Esophagus muscularis mucosa (tissue), 4 donors: ENCODE data around the gene ARHGAP15. TPM values are rescaled to one million over a fixed set of nuclear protein-coding genes. Genes with fewer than 3 reads are reported as not detected.

Source experiments
- DNase-seq: peaks from one replicate; pipeline ENCODE4 v3.0.0-alpha.2; 2017; ENCODE audit errors: extremely low spot score
- H3K27ac ChIP-seq, 4 donors: fragments of 200-600 bp; sonication (generic); replicated peaks in 1 of 4; 1 replicate in 3 of 4; 2 replicates in 1 of 4; pipeline ENCODE4 v1.5.1; 2016 to 2019; ENCODE audit warnings: mild to moderate bottlenecking in 1 of 4
- H3K27me3 ChIP-seq, 4 donors: fragments of 200-600 bp; sonication (generic); one replicate each; pipeline versions ENCODE4 v1.5.1 to v1.6.0; 2016 to 2019
- H3K36me3 ChIP-seq, 4 donors: fragments of 200-600 bp; sonication (generic); one replicate each; pipeline ENCODE4 v1.5.1; 2016 to 2019
- H3K4me1 ChIP-seq, 4 donors: fragments of 200-600 bp; sonication (generic); one replicate each; pipeline ENCODE4 v1.5.1; 2016 to 2019
- H3K4me3 ChIP-seq, 4 donors: fragments of 200-600 bp; sonication (generic); 1 replicate in 2 of 4; 2 replicates in 2 of 4; pipeline ENCODE4 v1.5.1; 2016 to 2019; ENCODE audit warnings: mild to moderate bottlenecking in 4 of 4, moderate library complexity in 1 of 4
- H3K9me3 ChIP-seq, 4 donors: fragments of 200-600 bp; sonication (generic); 1 replicate in 3 of 4; 2 replicates in 1 of 4; pipeline ENCODE4 v1.5.1; 2016 to 2019
- CTCF ChIP-seq, 3 experiments: fragments of 200-600 bp in 2 of 3; fragments of 450-650 bp in 1 of 3; sonication (generic) in 2 of 3; IDR thresholded peaks; one replicate each; pipeline ENCODE4 v1.5.1; 2017 to 2019; ENCODE audit warnings: antibody characterized with exemption in 3 of 3, mild to moderate bottlenecking in 2 of 3, moderate library complexity in 1 of 3
- EP300 ChIP-seq: sonication (generic); formaldehyde crosslinking; IDR thresholded peaks from one replicate; pipeline ENCODE4 v1.6.1; 2017; ENCODE audit warnings: antibody characterized with exemption
- POLR2A ChIP-seq: fragments of 450-650 bp; IDR thresholded peaks from one replicate; pipeline ENCODE4 v1.6.1; 2017; ENCODE audit warnings: antibody characterized with exemption, moderate library complexity, mild to moderate bottlenecking, low read depth
- POLR2AphosphoS5 ChIP-seq, 2 donors: sonication (generic); formaldehyde crosslinking; IDR thresholded peaks; one replicate each; pipeline ENCODE4 v1.6.1; 2017; ENCODE audit warnings: antibody characterized with exemption in 2 of 2
- WGBS: methylation state at CpG from one replicate; pipeline ENCODE4 v1.1.5; 2018; 5-methylcytosine and 5-hydroxymethylcytosine counted together
- intact Hi-C: fragments of 100-400 bp; cut with DNase I; formaldehyde crosslinking; loops from one replicate; pipeline ENCODE4 v1.15.1; 2023
- total RNA-seq, 4 donors: library from RNA; depleted of rRNA; stranded (reverse); fragments of >200 nt; gene quantifications; one replicate each; pipeline versions ENCODE4 v1.1.0 to v1.2.1, GENCODE V29; 2016

The ARHGAP15 gene
- total RNA-seq, 4 donors from 2014 or later, result 5.4 to 13.3 (median 7.1) TPM

GRCh38 chr2:143697744-143698143 lies 568.5 kb downstream of the ARHGAP15 start:
- H3K4me3 ChIP-seq, result no peak overlapping the region
- DNase-seq, result no peak
- H3K27me3 ChIP-seq, result no peaks in the 10 kb centered on the region
- H3K27ac ChIP-seq, result no peak overlapping the region
- 82% methylated on average over 1 of the region's 1 CpG for WGBS
- no peaks in the 10 kb centered on the region for H3K9me3 ChIP-seq
- no peaks in the 10 kb centered on the region for H3K36me3 ChIP-seq
- TF ChIP-seq POLR2A (no peak), CTCF (IDR thresholded peaks at IDR 0.05) (no peak), POLR2AphosphoS5 (IDR thresholded peaks at IDR 0.05) (no peak), EP300 (no peak)
- intact Hi-C loops, result no loop called here
- H3K4me1 ChIP-seq, result no peaks in the 10 kb centered on the region

GRCh38 chr2:143698352-143698751 lies 569.1 kb downstream of the ARHGAP15 start:
- 81% methylated on average over 2 of the region's 2 CpGs for WGBS
- H3K4me1 ChIP-seq, result no peaks in the 10 kb centered on the region
- no peaks in the 10 kb centered on the region for H3K36me3 ChIP-seq
- intact Hi-C loops, result no loop called here
- no peak for DNase-seq
- TF ChIP-seq POLR2A (no peak), EP300 (no peak), CTCF (IDR thresholded peaks at IDR 0.05) (no peak)
- no peak overlapping the region for H3K4me3 ChIP-seq
- H3K27ac ChIP-seq, result no peak overlapping the region
- H3K27me3 ChIP-seq, result no peaks in the 10 kb centered on the region
- H3K9me3 ChIP-seq, result no peaks in the 10 kb centered on the region

GRCh38 chr2:143698888-143699570 lies 569.8 kb downstream of the ARHGAP15 start:
- H3K36me3 ChIP-seq, result no peaks in the 10 kb centered on the region
- TF ChIP-seq POLR2AphosphoS5 (IDR thresholded peaks at IDR 0.05), result no peak
- no peak for TF ChIP-seq EP300
- no peak for TF ChIP-seq POLR2A
- TF ChIP-seq CTCF (IDR thresholded peaks at IDR 0.05), result no peak
- no peaks in the 10 kb centered on the region for H3K9me3 ChIP-seq
- no peak overlapping the region for H3K27ac ChIP-seq
- H3K27me3 ChIP-seq, result no peaks in the 10 kb centered on the region
- intact Hi-C loops, result no loop called here
- no peaks in the 10 kb centered on the region for H3K4me1 ChIP-seq
- H3K4me3 ChIP-seq, result no peak overlapping the region
- 84% methylated on average over 3 of the region's 3 CpGs for WGBS
- no peak for DNase-seq

GRCh38 chr2:143700865-143701264 lies 571.6 kb downstream of the ARHGAP15 start:
- Histone ChIP-seq H3K4me3 (no peak overlapping the region), H3K4me1 (no peaks in the 10 kb centered on the region), H3K9me3 (no peaks in the 10 kb centered on the region), H3K27me3 (no peaks in the 10 kb centered on the region), H3K36me3 (no peaks in the 10 kb centered on the region), H3K27ac (no peak overlapping the region)
- WGBS, result 83% methylated on average over 2 of the region's 2 CpGs
- no peak for TF ChIP-seq CTCF (IDR thresholded peaks at IDR 0.05)
- TF ChIP-seq POLR2A, result no peak
- TF ChIP-seq EP300, result no peak
- TF ChIP-seq POLR2AphosphoS5 (IDR thresholded peaks at IDR 0.05), result no peak
- intact Hi-C loops, result no loop called here
- no peak for DNase-seq

- no peaks in the 10 kb centered on the region for H3K4me1 ChIP-seq
- H3K27me3 ChIP-seq, result no peaks in the 10 kb centered on the region
- H3K4me3 ChIP-seq, result no peak overlapping the region
- H3K36me3 ChIP-seq, result no peaks in the 10 kb centered on the region
- H3K27ac ChIP-seq, result no peak overlapping the region
- no peaks in the 10 kb centered on the region for H3K9me3 ChIP-seq
- no peak for DNase-seq
- intact Hi-C loops, result no loop called here
- TF ChIP-seq EP300 (no peak), POLR2AphosphoS5 (IDR thresholded peaks at IDR 0.05) (no peak), CTCF (IDR thresholded peaks at IDR 0.05) (no peak), POLR2A (no peak)
- 100% methylated on average over 1 of the region's 1 CpG for WGBS
Measured at GRCh38 chr2:143701785-143702184, 572.6 kb downstream of the ARHGAP15 start.
